Esophagus muscularis mucosa (tissue), 3 donors: ENCODE results near the gene CEP170B.

Source experiments
- CTCF ChIP-seq, 3 experiments: fragments of 200-600 bp in 2 of 3; fragments of 450-650 bp in 1 of 3; sonication (generic) in 2 of 3; IDR thresholded peaks; one replicate each; pipeline ENCODE4 v1.5.1; 2017 to 2019; ENCODE audit warnings: antibody characterized with exemption in 3 of 3, mild to moderate bottlenecking in 2 of 3, moderate library complexity in 1 of 3
- EP300 ChIP-seq: sonication (generic); formaldehyde crosslinking; IDR thresholded peaks from one replicate; pipeline ENCODE4 v1.6.1; 2017; ENCODE audit warnings: antibody characterized with exemption

- TF ChIP-seq EP300 (no peak), CTCF (IDR thresholded peaks at IDR 0.05) (no peak)
These were observed 32.5 kb downstream of the CEP170B start for GRCh38 chr14:104897330-104898194.
